Ovary (tissue), 9 donors: ENCODE data around the gene AP3B1. TPM values are rescaled to one million over a fixed set of nuclear protein-coding genes. Genes with fewer than 3 reads are reported as not detected.
"Not testable (repeated sequence)": the region's sequence is repeated elsewhere in the genome, so short reads cannot be mapped to it uniquely, and the experiment has no call there.

Experiments
- DNase-seq, 5 donors: peaks; one replicate each; pipeline ENCODE4 v3.0.0-alpha.2; 2019 to 2020
- H3K27ac ChIP-seq, 2 donors: fragments of 200-600 bp; one replicate each; pipeline versions ENCODE4 v1.5.1 to v1.8.0; 2019 to 2022
- H3K27me3 ChIP-seq: fragments of 200-600 bp; one replicate; pipeline ENCODE4 v1.8.0; 2022
- H3K36me3 ChIP-seq: fragments of 200-600 bp; sonication (generic); one replicate; pipeline ENCODE4 v1.5.1; 2019
- H3K4me1 ChIP-seq: one replicate; pipeline ENCODE4 v1.8.1; 2013; ENCODE audit warnings: mild to moderate bottlenecking, moderate library complexity; ENCODE audit not compliant: insufficient read depth
- H3K4me3 ChIP-seq: fragments of 200-600 bp; sonication (generic); one replicate; pipeline ENCODE4 v1.5.1; 2017
- H3K9me3 ChIP-seq, 2 donors: fragments of 200-600 bp in 1 of 2; sonication (generic) in 1 of 2; one replicate each; pipeline versions ENCODE4 v1.5.1 to v1.8.1; 2013 to 2019; ENCODE audit warnings: mild to moderate bottlenecking in 1 of 2, moderate library complexity in 1 of 2
- CTCF ChIP-seq, 3 donors: fragments of 450-650 bp in 2 of 3; fragments of 200-600 bp in 1 of 3; IDR thresholded peaks; one replicate each; pipeline versions ENCODE4 v1.5.1 to v1.8.0; 2016 to 2022; ENCODE audit warnings: antibody characterized with exemption in 3 of 3, mild to moderate bottlenecking in 1 of 3
- EP300 ChIP-seq: sonication (generic); formaldehyde crosslinking; IDR thresholded peaks from one replicate; pipeline ENCODE4 v1.6.1; 2017; ENCODE audit warnings: antibody characterized with exemption
- POLR2A ChIP-seq: fragments of 450-650 bp; IDR thresholded peaks from one replicate; pipeline ENCODE4 v1.6.1; 2017; ENCODE audit warnings: antibody characterized with exemption, mild to moderate bottlenecking, moderate library complexity
- WGBS, 3 donors: extraction: QIAGEN DNeasy Blood & Tissue Kit in 1 of 3; methylation state at CpG; one replicate each; pipeline versions ENCODE4 v1.1.5 to v1.1.7; 2013 to 2017; 5-methylcytosine and 5-hydroxymethylcytosine counted together
- intact Hi-C, 4 donors: fragments of 100-400 bp; cut with DNase I; formaldehyde crosslinking; loops; one replicate each; pipeline versions ENCODE4 v1.11.0 to v1.15.1; 2022 to 2023
- polyA plus RNA-seq, 2 donors: library from polyadenylated mRNA; stranded (reverse); fragments of 200-250 nt in 1 of 2; fragments of 350-450 nt in 1 of 2; fragmentation: Illumina TruSeq in 1 of 2; extraction: RNeasy Lipid Tissue Mini Kit (QIAGEN cat#74804) in 1 of 2; gene quantifications; one replicate each; pipeline ENCODE4 v1.2.3, GENCODE V29; 2013 to 2014
- total RNA-seq, 7 donors: library from RNA; depleted of rRNA in 2 of 7; stranded (reverse); fragments of >200 nt in 2 of 7; fragmentation: NEBNext Ultra II Directional in 3 of 7; extraction: Animal tissue kit (Norgen Biotek cat#: 25700) in 3 of 7; gene quantifications; one replicate each; pipeline versions ENCODE4 v1.1.0 to v1.2.4, GENCODE V29; 2016 to 2023
- donor health status: DM: no; HTN: no; CAD: no; lungs with moderate emphysema.
- donor health status: DM: no; HTN: no; CAD: no.
- donor health status: Bipolar disorder and iron deficiency.
- donor health status: DM: yes; HTN: yes; CAD: no.
- donor health status: DM: no; HTN: no; CAD: no.
- donor health status: DM: yes; HTN: yes; CAD: no.

AP3B1 gene
- total and polyA plus RNA-seq, 9 donors = 14.5 to 38.8 (median 28.5) TPM

- H3K4me3 ChIP-seq = no peak overlapping the region
- H3K9me3 ChIP-seq = no peaks in the 10 kb centered on the region
- no peaks in the 10 kb centered on the region for H3K36me3 ChIP-seq
- no peaks in the 10 kb centered on the region for H3K4me1 ChIP-seq
- intact Hi-C loops = no loop called here
- H3K27me3 ChIP-seq = no peaks in the 10 kb centered on the region
- no peak overlapping the region for H3K27ac ChIP-seq
- no peak for TF ChIP-seq EP300
- no peak for TF ChIP-seq POLR2A
- no peak for TF ChIP-seq CTCF (IDR thresholded peaks at IDR 0.05)
- DNase-seq = no peak
- WGBS, 3 donors = 82 to 96% (median 82%) methylated on average over 4 of the region's 4 CpGs
Measured at GRCh38 chr5:78211052-78211451, 83.4 kb downstream of the AP3B1 start.

GRCh38 chr5:78204241-78204640 lies 90.3 kb downstream of the AP3B1 start:
- H3K36me3 ChIP-seq = no peaks in the 10 kb centered on the region
- WGBS, 3 donors = 83 to 95% (median 85%) methylated on average over 2 of the region's 2 CpGs
- H3K27me3 ChIP-seq = no peaks in the 10 kb centered on the region
- TF ChIP-seq EP300 (no peak), CTCF (IDR thresholded peaks at IDR 0.05) (no peak), POLR2A (no peak)
- no peaks in the 10 kb centered on the region for H3K9me3 ChIP-seq
- DNase-seq = no peak
- H3K27ac ChIP-seq = no peak overlapping the region
- peaks cover 2% of the 10 kb centered on the region for H3K4me1 ChIP-seq
- H3K4me3 ChIP-seq = no peak overlapping the region
- intact Hi-C loops = no loop called here

GRCh38 chr5:78203815-78204214 lies 90.7 kb downstream of the AP3B1 start:
- 90 to 96% (median 93%) methylated on average over 2 of the region's 2 CpGs for WGBS, 3 donors
- H3K27me3 ChIP-seq = no peaks in the 10 kb centered on the region

GRCh38 chr5:78190402-78190801 lies 104.1 kb downstream of the AP3B1 start:
- Histone ChIP-seq H3K4me3 (no peak overlapping the region), H3K4me1 (no peaks in the 10 kb centered on the region), H3K36me3 (no peaks in the 10 kb centered on the region), H3K27me3 (no peaks in the 10 kb centered on the region), H3K27ac (no peak overlapping the region), H3K9me3 (no peaks in the 10 kb centered on the region)
- intact Hi-C loops = no loop called here
- TF ChIP-seq EP300 = no peak
- DNase-seq = no peak
- 90 to 98% (median 93%) methylated on average over 1 of the region's 1 CpG for WGBS, 3 donors

More at GRCh38 chr5:78203815-78204214, 90.7 kb downstream of the AP3B1 start:
- Histone ChIP-seq H3K4me1 (peaks cover 2% of the 10 kb centered on the region), H3K27ac (no peak overlapping the region), H3K9me3 (no peaks in the 10 kb centered on the region), H3K4me3 (no peak overlapping the region), H3K36me3 (no peaks in the 10 kb centered on the region)
- intact Hi-C loops = no loop called here
- DNase-seq = no peak
- no peak for TF ChIP-seq EP300
- TF ChIP-seq POLR2A = no peak
- TF ChIP-seq CTCF (IDR thresholded peaks at IDR 0.05) = no peak

- DNase-seq, H3K4me1 ChIP-seq, H3K27me3 ChIP-seq, H3K4me3 ChIP-seq, H3K27ac ChIP-seq, H3K9me3 ChIP-seq, H3K36me3 ChIP-seq, intact Hi-C loops: not testable (repeated sequence)
- 94 to 100% (median 97%) methylated on average over 4 of the region's 4 CpGs for WGBS, 3 donors
Measured at GRCh38 chr5:78188681-78189080, 105.8 kb downstream of the AP3B1 start.

GRCh38 chr5:78187172-78187571 lies 107.3 kb downstream of the AP3B1 start:
- H3K4me1 ChIP-seq = no peaks in the 10 kb centered on the region
- H3K27ac ChIP-seq = no peak overlapping the region
- no peak overlapping the region for H3K4me3 ChIP-seq
- intact Hi-C loops = no loop called here
- no peaks in the 10 kb centered on the region for H3K9me3 ChIP-seq
- H3K36me3 ChIP-seq = no peaks in the 10 kb centered on the region
- DNase-seq = no peak
- no peak for TF ChIP-seq EP300
- TF ChIP-seq CTCF (IDR thresholded peaks at IDR 0.05) = no peak
- no peak for TF ChIP-seq POLR2A
- H3K27me3 ChIP-seq = no peaks in the 10 kb centered on the region
